Measurements from ENCODE around the gene PNMA6E. TPM values are rescaled to one million over a fixed set of nuclear protein-coding genes. Genes with fewer than 3 reads are reported as not detected.

The PNMA6E gene
- total RNA-seq, 1 donor from 2014 or later = not detected

- Mint-ChIP-seq H3K4me3 (ENCODE audit: unreplicated experiment) (no peak overlapping the region), H3K9me3 (ENCODE audit: unreplicated experiment) (no peaks in the 10 kb centered on the region)
These were observed 20.7 kb upstream of the PNMA6E start for GRCh38 chrX:153421856-153422255.

DNA sequence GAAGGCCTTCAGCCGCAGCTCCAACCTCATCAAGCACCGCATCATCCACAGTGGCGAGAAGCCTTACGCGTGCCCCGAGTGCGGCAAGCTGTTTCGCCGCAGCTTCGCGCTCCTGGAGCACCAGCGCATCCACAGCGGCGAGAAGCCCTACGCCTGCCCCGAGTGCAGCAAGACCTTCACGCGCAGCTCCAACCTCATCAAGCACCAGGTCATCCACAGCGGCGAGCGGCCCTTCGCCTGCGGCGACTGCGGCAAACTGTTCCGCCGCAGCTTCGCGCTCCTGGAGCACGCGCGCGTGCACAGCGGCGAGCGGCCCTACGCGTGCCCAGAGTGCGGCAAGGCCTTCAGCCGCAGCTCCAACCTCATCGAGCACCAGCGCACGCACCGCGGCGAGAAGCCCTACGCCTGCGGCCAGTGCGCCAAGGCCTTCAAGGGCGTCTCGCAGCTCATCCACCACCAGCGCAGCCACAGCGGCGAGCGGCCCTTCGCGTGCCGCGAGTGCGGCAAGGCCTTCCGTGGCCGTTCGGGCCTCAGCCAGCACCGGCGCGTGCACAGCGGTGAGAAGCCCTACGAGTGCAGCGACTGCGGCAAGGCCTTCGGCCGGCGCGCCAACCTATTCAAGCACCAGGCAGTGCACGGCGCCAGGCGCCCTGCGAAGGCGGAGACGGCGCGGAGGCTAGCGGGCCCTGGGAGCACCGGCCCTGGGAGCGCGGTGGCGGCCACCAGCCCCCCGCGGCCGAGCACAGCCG is 19.9 kb upstream of the PNMA6E start:
- Mint-ChIP-seq H3K4me3 (ENCODE audit: unreplicated experiment) (no peak overlapping the region), H3K9me3 (ENCODE audit: unreplicated experiment) (no peaks in the 10 kb centered on the region), H3K27me3 (ENCODE audit: low read depth, unreplicated experiment) (peaks cover 22% of the 10 kb centered on the region), H3K36me3 (ENCODE audit: low read depth, unreplicated experiment) (peaks cover 3% of the 10 kb centered on the region), H3K4me1 (ENCODE audit: low read depth, unreplicated experiment) (no peaks in the 10 kb centered on the region), H3K27ac (ENCODE audit: unreplicated experiment) (no peak overlapping the region)
- Histone ChIP-seq H3K9me3 (ENCODE audit: insufficient read depth, low read depth, low read length) (no peaks in the 10 kb centered on the region), H3K27ac (ENCODE audit: low read depth, low read length) (no peak overlapping the region), H3K4me3 (ENCODE audit: insufficient read depth, low read depth, low read length) (no peak overlapping the region), H3K79me2 (ENCODE audit: insufficient read depth, low read length) (no peaks in the 10 kb centered on the region), H4K20me1 (ENCODE audit: insufficient read depth, low read length) (no peaks in the 10 kb centered on the region), H3K27me3 (ENCODE audit: insufficient read depth, low read length) (no peaks in the 10 kb centered on the region), H3K9ac (ENCODE audit: low read length) (no peak overlapping the region), H2AFZ (ENCODE audit: low read depth, low read length) (no peak overlapping the region), H3K4me1 (ENCODE audit: insufficient read depth, low read length) (no peaks in the 10 kb centered on the region), H3K4me2 (ENCODE audit: low read length) (no peak overlapping the region), H3K36me3 (ENCODE audit: insufficient read depth, low read length) (no peaks in the 10 kb centered on the region)
- DNase-seq (ENCODE audit: low read depth) = no peak
- no peak for TF ChIP-seq CTCF (IDR thresholded peaks at IDR 0.05; ENCODE audit: insufficient read depth, low read depth, low read length)
- no peak for TF ChIP-seq EZH2 (IDR thresholded peaks at IDR 0.05; ENCODE audit: insufficient read depth, low read length)
- FAIRE-seq = no peak

More at GRCh38 chrX:153421856-153422255, 20.7 kb upstream of the PNMA6E start:
- H3K27me3 Mint-ChIP-seq (ENCODE audit: low read depth, unreplicated experiment) = peaks cover 21% of the 10 kb centered on the region
- H3K9ac ChIP-seq (ENCODE audit: low read length) = no peak overlapping the region
- no peak overlapping the region for H3K4me2 ChIP-seq (ENCODE audit: low read length)
- no peaks in the 10 kb centered on the region for H3K27me3 ChIP-seq (ENCODE audit: insufficient read depth, low read length)
- H3K27ac ChIP-seq (ENCODE audit: low read depth, low read length) = no peak overlapping the region
- H3K79me2 ChIP-seq (ENCODE audit: insufficient read depth, low read length) = no peaks in the 10 kb centered on the region
- no peak for TF ChIP-seq EZH2 (IDR thresholded peaks at IDR 0.05; ENCODE audit: insufficient read depth, low read length)
- no peak for TF ChIP-seq CTCF (IDR thresholded peaks at IDR 0.05; ENCODE audit: insufficient read depth, low read depth, low read length)
- DNase-seq (ENCODE audit: low read depth) = no peak
- peaks cover 3% of the 10 kb centered on the region for H3K36me3 Mint-ChIP-seq (ENCODE audit: low read depth, unreplicated experiment)
- H2AFZ ChIP-seq (ENCODE audit: low read depth, low read length) = no peak overlapping the region
- no peaks in the 10 kb centered on the region for H3K36me3 ChIP-seq (ENCODE audit: insufficient read depth, low read length)
- no peaks in the 10 kb centered on the region for H4K20me1 ChIP-seq (ENCODE audit: insufficient read depth, low read length)
- no peaks in the 10 kb centered on the region for H3K9me3 ChIP-seq (ENCODE audit: insufficient read depth, low read depth, low read length)
- no peaks in the 10 kb centered on the region for H3K4me1 ChIP-seq (ENCODE audit: insufficient read depth, low read length)
- H3K27ac Mint-ChIP-seq (ENCODE audit: unreplicated experiment) = no peak overlapping the region
- no peak overlapping the region for H3K4me3 ChIP-seq (ENCODE audit: insufficient read depth, low read depth, low read length)
- no peak for FAIRE-seq
- H3K4me1 Mint-ChIP-seq (ENCODE audit: low read depth, unreplicated experiment) = no peaks in the 10 kb centered on the region

DNA sequence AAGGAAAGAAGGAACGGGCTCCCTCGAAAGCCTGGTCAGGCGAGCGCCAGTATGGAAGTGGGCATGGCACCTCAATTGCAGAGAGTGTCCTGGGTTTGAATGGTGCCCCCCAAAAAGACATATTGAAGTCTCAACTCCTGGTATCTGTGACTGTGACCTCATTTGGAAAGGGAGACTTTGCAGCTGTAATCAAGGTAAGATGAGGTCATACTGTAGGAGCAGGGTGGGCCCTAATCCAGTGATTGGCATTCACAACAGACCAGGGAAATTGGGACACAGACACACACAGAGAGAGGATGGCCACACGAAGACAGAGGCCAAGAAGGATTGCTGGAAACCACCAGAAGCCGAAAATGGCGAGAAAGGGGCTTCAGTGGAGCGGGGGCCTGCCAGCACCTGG is 16.5 kb upstream of the PNMA6E start:
- Mint-ChIP-seq H3K36me3 (ENCODE audit: low read depth, unreplicated experiment) (peaks cover 3% of the 10 kb centered on the region), H3K4me1 (ENCODE audit: low read depth, unreplicated experiment) (no peaks in the 10 kb centered on the region), H3K9me3 (ENCODE audit: unreplicated experiment) (no peaks in the 10 kb centered on the region), H3K27ac (ENCODE audit: unreplicated experiment) (no peak overlapping the region), H3K27me3 (ENCODE audit: low read depth, unreplicated experiment) (peaks cover 27% of the 10 kb centered on the region), H3K4me3 (ENCODE audit: unreplicated experiment) (no peak overlapping the region)
- H3K4me1 ChIP-seq (ENCODE audit: insufficient read depth, low read length) = no peaks in the 10 kb centered on the region
- no peak for TF ChIP-seq EZH2 (IDR thresholded peaks at IDR 0.05; ENCODE audit: insufficient read depth, low read length)
- H3K9ac ChIP-seq (ENCODE audit: low read length) = no peak overlapping the region
- FAIRE-seq = no peak
- no peak for DNase-seq (ENCODE audit: low read depth)
- no peaks in the 10 kb centered on the region for H3K27me3 ChIP-seq (ENCODE audit: insufficient read depth, low read length)
- no peak overlapping the region for H3K4me3 ChIP-seq (ENCODE audit: insufficient read depth, low read depth, low read length)
- no peak overlapping the region for H3K4me2 ChIP-seq (ENCODE audit: low read length)
- H3K79me2 ChIP-seq (ENCODE audit: insufficient read depth, low read length) = no peaks in the 10 kb centered on the region
- no peaks in the 10 kb centered on the region for H3K9me3 ChIP-seq (ENCODE audit: insufficient read depth, low read depth, low read length)
- no peaks in the 10 kb centered on the region for H4K20me1 ChIP-seq (ENCODE audit: insufficient read depth, low read length)
- H3K36me3 ChIP-seq (ENCODE audit: insufficient read depth, low read length) = no peaks in the 10 kb centered on the region
- H3K27ac ChIP-seq (ENCODE audit: low read depth, low read length) = no peak overlapping the region
- no peak overlapping the region for H2AFZ ChIP-seq (ENCODE audit: low read depth, low read length)

Measured in astrocyte (in vitro differentiated cells and primary cell).